Stimulated activated naive CD4-positive, alpha-beta T cell (primary cell): ENCODE results near the gene MED13L.
A peak's percentile ranks its signal among the peaks of the same experiment; 100 is the strongest.

ENCODE experiments used
- DNase-seq, 6 experiments: peaks; one replicate each; lab custom pipeline; 2025; lab: John Stamatoyannopoulos, UW

MED13L gene

GRCh38 chr12:116210762-116211161, 66.7 kb downstream of the MED13L start:
- no peak for DNase-seq

GRCh38 chr12:116210131-116210530, 67.4 kb downstream of the MED13L start:
- no peak for DNase-seq

- no peak for DNase-seq
Measured at GRCh38 chr12:116209503-116209902, 68.0 kb downstream of the MED13L start.

- DNase-seq, result no peak
Measured at GRCh38 chr12:116207274-116207673, 70.2 kb downstream of the MED13L start.

GRCh38 chr12:116206828-116207227, 70.7 kb downstream of the MED13L start:
- DNase-seq, result no peak

- no peak for DNase-seq
Measured at GRCh38 chr12:116204785-116205184, 72.7 kb downstream of the MED13L start.

- no peak for DNase-seq
Measured at GRCh38 chr12:116204169-116204568, 73.3 kb downstream of the MED13L start.

GRCh38 chr12:116202940-116203339, 74.6 kb downstream of the MED13L start:
- no peak for DNase-seq

- no peak for DNase-seq
Measured at GRCh38 chr12:116202433-116202832, 75.1 kb downstream of the MED13L start.

GRCh38 chr12:116201908-116202307, 75.6 kb downstream of the MED13L start:
- no peak for DNase-seq

- no peak for DNase-seq
Measured at GRCh38 chr12:116201359-116201758, 76.1 kb downstream of the MED13L start.

- no peak for DNase-seq
Measured at GRCh38 chr12:116200812-116201211, 76.7 kb downstream of the MED13L start.

- DNase-seq, result no peak
Measured at GRCh38 chr12:116199160-116199706, 78.3 kb downstream of the MED13L start.

- no peak for DNase-seq
Measured at GRCh38 chr12:116196752-116197718, 80.5 kb downstream of the MED13L start.

GRCh38 chr12:116196226-116196625, 81.3 kb downstream of the MED13L start:
- no peak for DNase-seq

GRCh38 chr12:116194935-116195431, 82.5 kb downstream of the MED13L start:
- DNase-seq, result peak; percentile 33 to 60 (median 52)

- DNase-seq, result no peak
Measured at GRCh38 chr12:116189692-116190091, 87.8 kb downstream of the MED13L start.

GRCh38 chr12:116188581-116188980, 88.9 kb downstream of the MED13L start:
- no peak for DNase-seq

GRCh38 chr12:116187151-116187511, 90.4 kb downstream of the MED13L start:
- no peak for DNase-seq

- DNase-seq, result no peak
Measured at GRCh38 chr12:116186482-116187150, 90.9 kb downstream of the MED13L start.

- DNase-seq, result no peak
Measured at GRCh38 chr12:116184763-116185162, 92.7 kb downstream of the MED13L start.

- DNase-seq, result no peak
Measured at GRCh38 chr12:116183741-116184141, 93.8 kb downstream of the MED13L start.
